ENCODE measurements around the gene PEPD. TPM values are rescaled to one million over a fixed set of nuclear protein-coding genes. Genes with fewer than 3 reads are reported as not detected.

Gene PEPD
- total RNA-seq, 1 experiment from 2014 or later, result 83.1 TPM

GRCh38 chr19:33471111-33471996, 50.2 kb downstream of the PEPD start:
- no peaks in the 10 kb centered on the region for H3K27me3 Mint-ChIP-seq (ENCODE audit: low read depth)
- no peaks in the 10 kb centered on the region for H3K9me3 Mint-ChIP-seq
- TF ChIP-seq NR3C1 (CRISPR knock-in tag; conservative IDR thresholded peaks at IDR 0.05; ENCODE audit: low read depth) (no peak), ATF1 (CRISPR knock-in tag; IDR thresholded peaks at IDR 0.05) (no peak), CTCF (IDR thresholded peaks at IDR 0.05) (no peak), FOXP4 (CRISPR knock-in tag; IDR thresholded peaks at IDR 0.05) (no peak), ZNF396 (CRISPR knock-in tag; IDR thresholded peaks at IDR 0.05; ENCODE audit: borderline replicate concordance) (no peak), CDX4 (CRISPR knock-in tag; IDR thresholded peaks at IDR 0.05; ENCODE audit: borderline replicate concordance) (no peak), ZNF416 (CRISPR knock-in tag; IDR thresholded peaks at IDR 0.05) (no peak), ATF2 (CRISPR knock-in tag; IDR thresholded peaks at IDR 0.05; ENCODE audit: borderline replicate concordance, low read depth) (no peak), RORB (CRISPR knock-in tag; IDR thresholded peaks at IDR 0.05) (no peak)
- H3K4me1 Mint-ChIP-seq, result no peaks in the 10 kb centered on the region
- no peak overlapping the region for H3K4me3 Mint-ChIP-seq
- no peak for ATAC-seq
- DNase-seq (ENCODE audit: low spot score), result no peak
- POLR2A ChIA-PET, result no interaction called here
- CTCF ChIA-PET, result interaction anchor here (1.1 kb wide), 1 partner anchor 297 kb away, joined by 3 read pairs; no protein-coding TSS in a partner anchor
- no peak overlapping the region for H3K27ac Mint-ChIP-seq
- no peaks in the 10 kb centered on the region for H3K36me3 Mint-ChIP-seq

- no peaks in the 10 kb centered on the region for H3K27me3 Mint-ChIP-seq (ENCODE audit: low read depth)
- no peaks in the 10 kb centered on the region for H3K36me3 Mint-ChIP-seq
- POLR2A ChIA-PET, result no interaction called here
- H3K4me3 Mint-ChIP-seq, result no peak overlapping the region
- CTCF ChIA-PET, result interaction anchor here (1.1 kb wide), 1 partner anchor 297 kb away, joined by 3 read pairs; no protein-coding TSS in a partner anchor
- no peaks in the 10 kb centered on the region for H3K9me3 Mint-ChIP-seq
- no peak for ATAC-seq
- no peak for DNase-seq (ENCODE audit: low spot score)
- 0 out of 2 replicates have a peak overlapping the region, but pooled peaks have one; percentile 5 for H3K27ac Mint-ChIP-seq
- H3K4me1 Mint-ChIP-seq, result no peaks in the 10 kb centered on the region
- TF ChIP-seq IRF1 (CRISPR knock-in tag; IDR thresholded peaks at IDR 0.05) (no peak), ZNF532 (CRISPR knock-in tag; IDR thresholded peaks at IDR 0.05; ENCODE audit: borderline replicate concordance) (no peak), STAT6 (CRISPR knock-in tag; conservative IDR thresholded peaks at IDR 0.05; ENCODE audit: low read depth) (no peak), ZNF281 (CRISPR knock-in tag; IDR thresholded peaks at IDR 0.05) (no peak), NR3C1 (CRISPR knock-in tag; conservative IDR thresholded peaks at IDR 0.05; ENCODE audit: low read depth) (no peak), USF2 (CRISPR knock-in tag; IDR thresholded peaks at IDR 0.05) (no peak)
These were observed 50.9 kb downstream of the PEPD start for GRCh38 chr19:33470686-33471085.

Data from WTC11 (cell line).